CD14-positive monocyte (primary cell): Measurements from ENCODE around the gene RABEP2. TPM values are rescaled to one million over a fixed set of nuclear protein-coding genes. Genes with fewer than 3 reads are reported as not detected.

ENCODE experiments used
- DNase-seq, 3 donors: peaks; one replicate each; pipeline ENCODE4 v3.0.0-alpha.2; 2011 to 2022
- H2AFZ ChIP-seq: 2 replicates; pipeline ENCODE4 v1.6.0; 2012; ENCODE audit warnings: mild to moderate bottlenecking, low read depth, low read length, inconsistent platforms; ENCODE audit not compliant: insufficient read depth, poor library complexity, severe bottlenecking
- H3K27ac ChIP-seq, 2 donors: 1 replicate in 1 of 2; 2 replicates in 1 of 2; pipeline ENCODE4 v1.5.1; 2012 to 2013; ENCODE audit warnings: low read length in 2 of 2, control low read depth in 1 of 2, inconsistent platforms in 1 of 2, low read depth in 1 of 2, mild to moderate bottlenecking in 1 of 2
- H3K27me3 ChIP-seq, 2 donors: one replicate each; pipeline versions ENCODE4 v1.6.0 to v1.6.1; 2011 to 2013; ENCODE audit warnings: low read length in 2 of 2; ENCODE audit not compliant: control insufficient read depth in 2 of 2, insufficient read depth in 2 of 2
- H3K36me3 ChIP-seq, 2 donors: replicated peaks in 1 of 2; 1 replicate in 1 of 2; 2 replicates in 1 of 2; pipeline versions ENCODE4 v1.5.1 to v1.6.1; 2012 to 2013; ENCODE audit warnings: low read length in 2 of 2, control low read depth in 1 of 2, inconsistent platforms in 1 of 2, mild to moderate bottlenecking in 1 of 2; ENCODE audit not compliant: insufficient read depth in 2 of 2, control insufficient read depth in 1 of 2
- H3K4me1 ChIP-seq, 2 donors: 1 replicate in 1 of 2; 2 replicates in 1 of 2; pipeline versions ENCODE4 v1.5.1 to v1.6.1; 2012 to 2013; ENCODE audit warnings: low read length in 2 of 2, control low read depth in 1 of 2, inconsistent platforms in 1 of 2, mild to moderate bottlenecking in 1 of 2, moderate library complexity in 1 of 2; ENCODE audit not compliant: insufficient read depth in 2 of 2, control insufficient read depth in 1 of 2
- H3K4me2 ChIP-seq: replicated peaks from 2 replicates; pipeline ENCODE3; 2012; ENCODE audit warnings: low read length, moderate library complexity, mild to moderate bottlenecking; ENCODE audit not compliant: poor library complexity, severe bottlenecking; ENCODE audit errors: extremely low read depth
- H3K4me3 ChIP-seq, 3 experiments: fragments of 200-600 bp in 1 of 3; sonication (generic) in 1 of 3; replicated peaks in 1 of 3; 1 replicate in 2 of 3; 2 replicates in 1 of 3; pipeline ENCODE4 v1.5.1; 2011 to 2013; ENCODE audit warnings: low read length in 3 of 3, mild to moderate bottlenecking in 3 of 3, control low read depth in 2 of 3, low read depth in 2 of 3, inconsistent platforms in 1 of 3, moderate library complexity in 1 of 3
- H3K79me2 ChIP-seq: 2 replicates; pipeline ENCODE4 v1.6.0; 2012; ENCODE audit warnings: mild to moderate bottlenecking, control low read depth, inconsistent platforms, low read length, moderate library complexity; ENCODE audit not compliant: insufficient read depth
- H3K9ac ChIP-seq: 2 replicates; pipeline ENCODE4 v1.6.0; 2017; ENCODE audit warnings: low read length, mild to moderate bottlenecking; ENCODE audit not compliant: insufficient read depth, poor library complexity, severe bottlenecking
- H3K9me3 ChIP-seq, 2 donors: replicated peaks in 1 of 2; 1 replicate in 1 of 2; 2 replicates in 1 of 2; pipeline versions ENCODE4 v1.5.1 to v1.6.1; 2012 to 2013; ENCODE audit warnings: low read length in 2 of 2, control low read depth in 1 of 2; ENCODE audit not compliant: control insufficient read depth in 1 of 2, insufficient read depth in 1 of 2
- H4K20me1 ChIP-seq: 2 replicates; pipeline ENCODE4 v1.6.0; 2012; ENCODE audit warnings: mild to moderate bottlenecking, low read length, control low read depth, moderate library complexity; ENCODE audit not compliant: insufficient read depth
- H3K27ac Mint-ChIP-seq, 7 donors: one replicate each; pipeline ENCODE4 v1.8.0; 2020; ENCODE audit warnings: mild to moderate bottlenecking in 7 of 7, mixed read lengths in 7 of 7, moderate library complexity in 6 of 7, inconsistent platforms in 2 of 7
- H3K27me3 Mint-ChIP-seq, 3 donors: one replicate each; pipeline ENCODE4 v1.8.0; 2021 to 2022; ENCODE audit warnings: low read depth in 3 of 3, mild to moderate bottlenecking in 3 of 3, mixed read lengths in 3 of 3, moderate library complexity in 3 of 3, inconsistent platforms in 1 of 3
- H3K36me3 Mint-ChIP-seq, 2 donors: one replicate each; pipeline ENCODE4 v1.8.0; 2020; ENCODE audit warnings: mixed read lengths in 2 of 2, inconsistent platforms in 1 of 2, mild to moderate bottlenecking in 1 of 2
- H3K4me1 Mint-ChIP-seq: one replicate; pipeline ENCODE4 v1.8.0; 2020; ENCODE audit warnings: mild to moderate bottlenecking, mixed read lengths
- H3K4me3 Mint-ChIP-seq, 2 donors: one replicate each; pipeline ENCODE4 v1.8.0; 2020; ENCODE audit warnings: mild to moderate bottlenecking in 2 of 2, mixed read lengths in 2 of 2, moderate library complexity in 1 of 2
- H3K9me3 Mint-ChIP-seq, 7 donors: one replicate each; pipeline ENCODE4 v1.8.0; 2020 to 2022; ENCODE audit warnings: mixed read lengths in 7 of 7, mild to moderate bottlenecking in 6 of 7, moderate library complexity in 6 of 7, inconsistent platforms in 2 of 7
- CTCF ChIP-seq: fragments of 200-600 bp; IDR thresholded peaks from one replicate; pipeline ENCODE4 v1.8.0; 2022; ENCODE audit warnings: antibody characterized with exemption, mild to moderate bottlenecking
- WGBS: methylation state at CpG from one replicate; pipeline ENCODE4 v1.1.5; 2013; ENCODE audit warnings: missing lambda C conversion rate; ENCODE audit not compliant: insufficient coverage; 5-methylcytosine and 5-hydroxymethylcytosine counted together
- intact Hi-C, 2 donors: fragments of 100-400 bp; cut with micrococcal nuclease; formaldehyde crosslinking; loops; one replicate each; pipeline versions ENCODE4 v1.15.0 to v1.15.1; 2023
- polyA plus RNA-seq, 3 donors: library from polyadenylated mRNA; depleted of rRNA in 1 of 3; unstranded in 2 of 3; stranded (reverse) in 1 of 3; fragments of 300-500 nt in 2 of 3; fragments of >200 nt in 1 of 3; fragmentation: Illumina TruSeq in 2 of 3; gene quantifications; 1 replicate in 2 of 3; 2 replicates in 1 of 3; pipeline ENCODE4 v1.2.3, GENCODE V29; 2012 to 2021

The RABEP2 gene
- polyA plus RNA-seq, 3 donors, result 1.9 to 21.6 (median 2.5) TPM

- Histone ChIP-seq H3K4me3 (no peak overlapping the region), H3K79me2 (no peaks in the 10 kb centered on the region), H3K36me3 (peaks cover 61 to 88% of the 10 kb centered on the region in 2 donors), H4K20me1 (no peaks in the 10 kb centered on the region), H3K9me3 (no peaks in the 10 kb centered on the region), H3K9ac (no peak overlapping the region), H3K27ac (no peak overlapping the region), H3K4me2 (no peak overlapping the region), H3K4me1 (no peaks in the 10 kb centered on the region), H3K27me3 (no peaks in the 10 kb centered on the region), H2AFZ (no peak overlapping the region)
- H3K9me3 Mint-ChIP-seq, result peaks cover 0 to 3% (median 0%) of the 10 kb centered on the region in 7 donors
- intact Hi-C loops, result loop anchor here in 1 of 2 donors (5.0 kb wide), 1 partner anchor 33 kb away; no protein-coding TSS in a partner anchor
- H3K4me1 Mint-ChIP-seq, result no peaks in the 10 kb centered on the region
- H3K27ac Mint-ChIP-seq, result no peak overlapping the region
- peaks cover 0 to 1% (median 1%) of the 10 kb centered on the region in 3 donors for H3K27me3 Mint-ChIP-seq
- TF ChIP-seq CTCF, result no peak
- DNase-seq, result no peak
- H3K36me3 Mint-ChIP-seq, result peaks cover 68 to 89% of the 10 kb centered on the region in 2 donors
- no peak overlapping the region for H3K4me3 Mint-ChIP-seq
Measured at GRCh38 chr16:28915181-28915580, 9.9 kb downstream of the RABEP2 start.

GRCh38 chr16:28913946-28914724 is 10.9 kb downstream of the RABEP2 start:
- Histone ChIP-seq H2AFZ (no peak overlapping the region), H3K4me3 (no peak overlapping the region), H3K36me3 (peaks cover 52 to 85% of the 10 kb centered on the region in 2 donors), H3K4me2 (no peak overlapping the region), H3K9me3 (no peaks in the 10 kb centered on the region), H3K9ac (no peak overlapping the region), H3K27ac (no peak overlapping the region), H3K79me2 (no peaks in the 10 kb centered on the region), H3K27me3 (no peaks in the 10 kb centered on the region), H4K20me1 (no peaks in the 10 kb centered on the region), H3K4me1 (no peaks in the 10 kb centered on the region)
- Mint-ChIP-seq H3K36me3 (peaks cover 62 to 86% of the 10 kb centered on the region in 2 donors), H3K4me1 (no peaks in the 10 kb centered on the region), H3K9me3 (peaks cover 0 to 3% (median 0%) of the 10 kb centered on the region in 7 donors), H3K27ac (no peak overlapping the region), H3K27me3 (peaks cover 0 to 1% (median 1%) of the 10 kb centered on the region in 3 donors), H3K4me3 (no peak overlapping the region)
- TF ChIP-seq CTCF, result no peak
- WGBS, result 95% methylated on average over 24 of the region's 29 CpGs
- no peak for DNase-seq
- intact Hi-C loops, result no loop called here
